Colon (tissue), 2 donors: Measurements from ENCODE around the gene CEP131.
"Not testable (repeated sequence)": the region's sequence is repeated elsewhere in the genome, so short reads cannot be mapped to it uniquely, and the experiment has no call there.

Experiments used
- FAIRE-seq: peaks from 2 replicates; lab custom pipeline; 2012; peaks lifted over from hg19 to GRCh38; lab: Jason Lieb, UNC
- donor health status: control.
- donor health status: control.

Gene CEP131

GRCh38 chr17:81165246-81166032, 57.3 kb downstream of the CEP131 start, which contains the start of gene PVALEF:
PVALEF (plus strand) TSS chr17:81165507; CDS start chr17:81181227, 15,720 bp downstream.
- no peak for FAIRE-seq

GRCh38 chr17:81164371-81165245, 58.2 kb downstream of the CEP131 start:
- no peak for FAIRE-seq

GRCh38 chr17:81163703-81164370, 58.9 kb downstream of the CEP131 start:
- FAIRE-seq: no peak

- FAIRE-seq: no peak
These were observed 59.6 kb downstream of the CEP131 start for GRCh38 chr17:81163051-81163695.

GRCh38 chr17:81162491-81162890, 60.3 kb downstream of the CEP131 start:
- no peak for FAIRE-seq

GRCh38 chr17:81161972-81162371, 60.8 kb downstream of the CEP131 start:
- no peak for FAIRE-seq

- no peak for FAIRE-seq
These were observed 61.2 kb downstream of the CEP131 start for GRCh38 chr17:81161536-81161935.

- FAIRE-seq: no peak
These were observed 61.9 kb downstream of the CEP131 start for GRCh38 chr17:81160747-81161453.

GRCh38 chr17:81160306-81160705, 62.5 kb downstream of the CEP131 start:
- no peak for FAIRE-seq

GRCh38 chr17:81159611-81160265, 63.0 kb downstream of the CEP131 start:
- FAIRE-seq: no peak

- FAIRE-seq: no peak
These were observed 63.8 kb downstream of the CEP131 start for GRCh38 chr17:81158688-81159590.

- no peak for FAIRE-seq
These were observed 64.7 kb downstream of the CEP131 start for GRCh38 chr17:81157848-81158687.

GRCh38 chr17:81156866-81157805, 65.6 kb downstream of the CEP131 start:
- FAIRE-seq: no peak

- no peak for FAIRE-seq
These were observed 67.8 kb downstream of the CEP131 start for GRCh38 chr17:81154961-81155360.

- not testable (repeated sequence) for FAIRE-seq
These were observed 68.7 kb downstream of the CEP131 start for GRCh38 chr17:81154016-81154415.

GRCh38 chr17:81153340-81153803, 69.4 kb downstream of the CEP131 start:
- no peak for FAIRE-seq

GRCh38 chr17:81152288-81152828, 70.4 kb downstream of the CEP131 start:
- FAIRE-seq: no peak
